ENCODE measurements around the gene MSANTD2. TPM values are rescaled to one million over a fixed set of nuclear protein-coding genes. Genes with fewer than 3 reads are reported as not detected.

The MSANTD2 gene
- total and polyA plus RNA-seq, 2 donors (not counting 1 experiment from before 2014, with no cell fraction given): 11.1 to 26.8 TPM

- DNase-seq (no peak), ATAC-seq (ENCODE audit: low read depth) (no peak)
- CTCF ChIA-PET: interaction anchor here (1.1 to 10.4 kb wide), 4 partner anchors 15 to 100 kb away, joined by 3 to 202 read pairs (median 32); no protein-coding TSS in a partner anchor
- Histone ChIP-seq H3K79me2 (ENCODE audit: control insufficient read depth, insufficient read depth, low read length) (no peaks in the 10 kb centered on the region), H3K27ac (ENCODE audit: low read length in 2 of 2) (no peak overlapping the region), H3K9ac (ENCODE audit: low read length) (no peak overlapping the region), H3K4me1 (ENCODE audit: control insufficient read depth in 2 of 2, insufficient read depth in 2 of 2, low read length in 2 of 2) (no peaks in the 10 kb centered on the region), H3K9me3 (ENCODE audit: control extremely low read depth in 1 of 3, control insufficient read depth in 2 of 3, insufficient read depth in 1 of 3, low read length in 2 of 3) (no peaks in the 10 kb centered on the region), H3K4me2 (replicated peaks; ENCODE audit: low read depth, low read length, poor library complexity, severe bottlenecking) (no peak overlapping the region), H2AFZ (ENCODE audit: insufficient read depth, low read depth, low read length, poor library complexity, severe bottlenecking) (no peak overlapping the region), H3K36me3 (replicated peaks in 1 of 2; ENCODE audit: control extremely low read depth in 1 of 2, control insufficient read depth in 1 of 2, extremely low read depth in 1 of 2, insufficient read depth in 2 of 2, low read length in 1 of 2) (peaks cover 4 to 37% of the 10 kb centered on the region in 2 experiments), H3K4me3 (ENCODE audit: control extremely low read depth in 1 of 5, extremely low read depth in 1 of 5, insufficient read depth in 1 of 5, low read depth in 2 of 5, low read length in 4 of 5) (no peak overlapping the region), H3K27me3 (replicated peaks in 1 of 4; ENCODE audit: control extremely low read depth in 1 of 4, control insufficient read depth in 3 of 4, insufficient read depth in 4 of 4, low read length in 3 of 4) (no peaks in the 10 kb centered on the region), H4K20me1 (ENCODE audit: control insufficient read depth, insufficient read depth, low read length, poor library complexity, severe bottlenecking) (no peaks in the 10 kb centered on the region)
- WGBS (ENCODE audit: insufficient coverage): 97% methylated on average over 8 of the region's 8 CpGs
- POLR2A ChIA-PET: no interaction called here
- Mint-ChIP-seq H3K27ac (no peak overlapping the region), H3K9me3 (ENCODE audit: insufficient read depth) (no peaks in the 10 kb centered on the region), H3K4me3 (no peak overlapping the region), H3K4me1 (peaks cover under 1% of the 10 kb centered on the region), H3K27me3 (no peaks in the 10 kb centered on the region)
- TF ChIP-seq CTCF (IDR thresholded peaks at IDR 0.05): no peak
- TF ChIP-seq EZH2 (IDR thresholded peaks at IDR 0.05; ENCODE audit: borderline replicate concordance, insufficient read depth, low read depth, low read length, poor library complexity, severe bottlenecking): no peak
- intact Hi-C loops (cut with micrococcal nuclease): no loop called here
Observed at GRCh38 chr11:124769806-124770774, 30.1 kb downstream of the MSANTD2 start.

- no peaks in the 10 kb centered on the region for H3K27me3 Mint-ChIP-seq
- no peaks in the 10 kb centered on the region for H3K9me3 Mint-ChIP-seq (ENCODE audit: insufficient read depth)
- H3K4me3 Mint-ChIP-seq: no peak overlapping the region
- CTCF ChIA-PET: interaction anchor here (0.9 to 10.4 kb wide), 6 partner anchors 10 to 125 kb away, joined by 3 to 202 read pairs (median 3); no protein-coding TSS in a partner anchor
- Histone ChIP-seq H4K20me1 (ENCODE audit: control insufficient read depth, insufficient read depth, low read length, poor library complexity, severe bottlenecking) (no peaks in the 10 kb centered on the region), H3K27ac (ENCODE audit: low read length in 2 of 2) (no peak overlapping the region), H2AFZ (ENCODE audit: insufficient read depth, low read depth, low read length, poor library complexity, severe bottlenecking) (no peak overlapping the region), H3K27me3 (replicated peaks in 1 of 4; ENCODE audit: control extremely low read depth in 1 of 4, control insufficient read depth in 3 of 4, insufficient read depth in 4 of 4, low read length in 3 of 4) (no peaks in the 10 kb centered on the region), H3K4me3 (ENCODE audit: control extremely low read depth in 1 of 5, extremely low read depth in 1 of 5, insufficient read depth in 1 of 5, low read depth in 2 of 5, low read length in 4 of 5) (no peak overlapping the region), H3K9ac (ENCODE audit: low read length) (no peak overlapping the region), H3K9me3 (ENCODE audit: control extremely low read depth in 1 of 3, control insufficient read depth in 2 of 3, insufficient read depth in 1 of 3, low read length in 2 of 3) (no peaks in the 10 kb centered on the region), H3K79me2 (ENCODE audit: control insufficient read depth, insufficient read depth, low read length) (no peaks in the 10 kb centered on the region), H3K4me1 (ENCODE audit: control insufficient read depth in 2 of 2, insufficient read depth in 2 of 2, low read length in 2 of 2) (peaks cover 2 to 4% of the 10 kb centered on the region in 2 donors), H3K4me2 (replicated peaks; ENCODE audit: low read depth, low read length, poor library complexity, severe bottlenecking) (no peak overlapping the region), H3K36me3 (replicated peaks in 1 of 2; ENCODE audit: control extremely low read depth in 1 of 2, control insufficient read depth in 1 of 2, extremely low read depth in 1 of 2, insufficient read depth in 2 of 2, low read length in 1 of 2) (peaks cover 4 to 33% of the 10 kb centered on the region in 2 experiments)
- H3K27ac Mint-ChIP-seq: no peak overlapping the region
- ATAC-seq (ENCODE audit: low read depth) (no peak), DNase-seq (no peak)
- H3K4me1 Mint-ChIP-seq: peaks cover 3% of the 10 kb centered on the region
- POLR2A ChIA-PET: no interaction called here
- WGBS (ENCODE audit: insufficient coverage): 97% methylated on average over 5 of the region's 8 CpGs
- no peak for TF ChIP-seq CTCF (IDR thresholded peaks at IDR 0.05)
- TF ChIP-seq EZH2 (IDR thresholded peaks at IDR 0.05; ENCODE audit: borderline replicate concordance, insufficient read depth, low read depth, low read length, poor library complexity, severe bottlenecking): no peak
- intact Hi-C loops (cut with micrococcal nuclease): no loop called here
Observed at GRCh38 chr11:124768914-124769313, 31.3 kb downstream of the MSANTD2 start.

All from B cell (primary cell).